Activated CD8-positive, alpha-beta memory T cell treated with anti-CD3 and anti-CD28 coated beads for 4 hours (primary cell): ENCODE measurements around the gene SPON1.
A peak's percentile ranks its signal among the peaks of the same experiment; 100 is the strongest.
"Not testable (repeated sequence)": the region's sequence is repeated elsewhere in the genome, so short reads cannot be mapped to it uniquely, and the experiment has no call there.

Source experiments
- DNase-seq, 2 donors: peaks; one replicate each; pipeline ENCODE4 v3.0.0-alpha.2; 2020; ENCODE audit warnings: low read depth in 2 of 2

Gene SPON1

GRCh38 chr11:14242733-14243132, 280.2 kb downstream of the SPON1 start:
- no peak for DNase-seq

GRCh38 chr11:14244926-14245325, 282.4 kb downstream of the SPON1 start:
- no peak for DNase-seq

GRCh38 chr11:14245444-14245843, 282.9 kb downstream of the SPON1 start:
- no peak for DNase-seq

GRCh38 chr11:14248580-14248981, 286.1 kb downstream of the SPON1 start:
- no peak for DNase-seq

- peak; percentile 31 to 47 for DNase-seq
Observed at GRCh38 chr11:14249121-14249963, 286.8 kb downstream of the SPON1 start.

- DNase-seq: no peak
Observed at GRCh38 chr11:14251754-14252153, 289.2 kb downstream of the SPON1 start.

GRCh38 chr11:14252501-14252900, 290.0 kb downstream of the SPON1 start:
- not testable (repeated sequence) for DNase-seq

GRCh38 chr11:14253421-14253820, 290.9 kb downstream of the SPON1 start:
- no peak for DNase-seq

GRCh38 chr11:14253840-14254239, 291.3 kb downstream of the SPON1 start:
- no peak for DNase-seq

- no peak for DNase-seq
Observed at GRCh38 chr11:14254533-14255237, 292.2 kb downstream of the SPON1 start.

- DNase-seq: no peak
Observed at GRCh38 chr11:14255238-14255534, 292.7 kb downstream of the SPON1 start.

GRCh38 chr11:14258221-14258935, 295.9 kb downstream of the SPON1 start:
- no peak for DNase-seq

GRCh38 chr11:14259186-14259784, 296.8 kb downstream of the SPON1 start:
- DNase-seq: no peak

- DNase-seq: no peak
Observed at GRCh38 chr11:14259878-14260277, 297.4 kb downstream of the SPON1 start.

GRCh38 chr11:14261066-14261465, 298.5 kb downstream of the SPON1 start:
- DNase-seq: no peak

GRCh38 chr11:14262271-14262846, 299.8 kb downstream of the SPON1 start:
- no peak for DNase-seq

GRCh38 chr11:14264966-14265365, 302.4 kb downstream of the SPON1 start:
- no peak for DNase-seq

- DNase-seq: no peak
Observed at GRCh38 chr11:14266622-14267021, 304.1 kb downstream of the SPON1 start.

GRCh38 chr11:14267861-14268635, 305.5 kb downstream of the SPON1 start:
- no peak for DNase-seq

- no peak for DNase-seq
Observed at GRCh38 chr11:14269692-14270573, 307.4 kb downstream of the SPON1 start.
